ENCODE data around the gene NFYC.

- TF ChIP-seq, protein P1, sequence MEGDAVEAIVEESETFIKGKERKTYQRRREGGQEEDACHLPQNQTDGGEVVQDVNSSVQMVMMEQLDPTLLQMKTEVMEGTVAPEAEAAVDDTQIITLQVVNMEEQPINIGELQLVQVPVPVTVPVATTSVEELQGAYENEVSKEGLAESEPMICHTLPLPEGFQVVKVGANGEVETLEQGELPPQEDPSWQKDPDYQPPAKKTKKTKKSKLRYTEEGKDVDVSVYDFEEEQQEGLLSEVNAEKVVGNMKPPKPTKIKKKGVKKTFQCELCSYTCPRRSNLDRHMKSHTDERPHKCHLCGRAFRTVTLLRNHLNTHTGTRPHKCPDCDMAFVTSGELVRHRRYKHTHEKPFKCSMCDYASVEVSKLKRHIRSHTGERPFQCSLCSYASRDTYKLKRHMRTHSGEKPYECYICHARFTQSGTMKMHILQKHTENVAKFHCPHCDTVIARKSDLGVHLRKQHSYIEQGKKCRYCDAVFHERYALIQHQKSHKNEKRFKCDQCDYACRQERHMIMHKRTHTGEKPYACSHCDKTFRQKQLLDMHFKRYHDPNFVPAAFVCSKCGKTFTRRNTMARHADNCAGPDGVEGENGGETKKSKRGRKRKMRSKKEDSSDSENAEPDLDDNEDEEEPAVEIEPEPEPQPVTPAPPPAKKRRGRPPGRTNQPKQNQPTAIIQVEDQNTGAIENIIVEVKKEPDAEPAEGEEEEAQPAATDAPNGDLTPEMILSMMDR (IDR thresholded peaks at IDR 0.05), result no peak
- TF ChIP-seq POLR2A (IDR thresholded peaks at IDR 0.05) (no peak), POLR2AphosphoS5 (IDR thresholded peaks at IDR 0.05) (no peak)
Observed at GRCh38 chr1:40650075-40650474, 41.4 kb upstream of the NFYC start.

Measured in breast epithelium (tissue), 3 donors.